ENCODE results near the gene ATG7. TPM values are rescaled to one million over a fixed set of nuclear protein-coding genes. Genes with fewer than 3 reads are reported as not detected.

The ATG7 gene
- total RNA-seq, 2 experiments from 2014 or later = 21.7 to 28.4 TPM

DNA sequence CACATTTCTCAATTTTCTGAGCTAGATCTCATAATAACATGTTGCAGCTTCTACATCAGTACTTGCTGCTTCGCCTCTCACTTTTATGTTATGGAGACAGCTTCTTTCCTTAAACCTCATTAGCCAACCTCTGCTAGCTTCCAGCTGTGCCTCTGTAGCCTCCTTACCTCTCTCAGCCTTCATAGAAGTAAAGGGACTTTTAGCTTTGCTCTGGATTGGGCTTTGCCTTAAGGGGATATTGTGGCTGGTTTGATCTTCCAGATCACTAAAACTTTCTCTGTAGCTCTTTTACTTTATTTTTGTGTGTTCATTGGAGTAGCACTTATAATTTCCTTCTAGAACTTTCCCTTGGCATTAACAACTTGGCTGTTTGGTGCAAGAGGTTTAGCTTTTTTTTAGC is 150.1 kb downstream of the ATG7 start:
- intact Hi-C loops (cut with micrococcal nuclease; ENCODE audit: unreplicated experiment) = no loop called here
- no peaks in the 10 kb centered on the region for H3K9me2 ChIP-seq (ENCODE audit: insufficient read depth, low read length)
- no peaks in the 10 kb centered on the region for H3K79me2 ChIP-seq (ENCODE audit: insufficient read depth, low read depth, low read length)
- H3K4me1 ChIP-seq (ENCODE audit: insufficient read depth, low read length, poor library complexity, severe bottlenecking) = no peaks in the 10 kb centered on the region
- TF ChIP-seq EZH2phosphoT487 (IDR thresholded peaks at IDR 0.05; ENCODE audit: borderline replicate concordance, low read depth, low read length) = no peak
- TF ChIP-seq, protein P1, sequence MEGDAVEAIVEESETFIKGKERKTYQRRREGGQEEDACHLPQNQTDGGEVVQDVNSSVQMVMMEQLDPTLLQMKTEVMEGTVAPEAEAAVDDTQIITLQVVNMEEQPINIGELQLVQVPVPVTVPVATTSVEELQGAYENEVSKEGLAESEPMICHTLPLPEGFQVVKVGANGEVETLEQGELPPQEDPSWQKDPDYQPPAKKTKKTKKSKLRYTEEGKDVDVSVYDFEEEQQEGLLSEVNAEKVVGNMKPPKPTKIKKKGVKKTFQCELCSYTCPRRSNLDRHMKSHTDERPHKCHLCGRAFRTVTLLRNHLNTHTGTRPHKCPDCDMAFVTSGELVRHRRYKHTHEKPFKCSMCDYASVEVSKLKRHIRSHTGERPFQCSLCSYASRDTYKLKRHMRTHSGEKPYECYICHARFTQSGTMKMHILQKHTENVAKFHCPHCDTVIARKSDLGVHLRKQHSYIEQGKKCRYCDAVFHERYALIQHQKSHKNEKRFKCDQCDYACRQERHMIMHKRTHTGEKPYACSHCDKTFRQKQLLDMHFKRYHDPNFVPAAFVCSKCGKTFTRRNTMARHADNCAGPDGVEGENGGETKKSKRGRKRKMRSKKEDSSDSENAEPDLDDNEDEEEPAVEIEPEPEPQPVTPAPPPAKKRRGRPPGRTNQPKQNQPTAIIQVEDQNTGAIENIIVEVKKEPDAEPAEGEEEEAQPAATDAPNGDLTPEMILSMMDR (conservative IDR thresholded peaks at IDR 0.05; ENCODE audit: low read length) = no peak
- no peaks in the 10 kb centered on the region for H4K20me1 ChIP-seq (ENCODE audit: insufficient read depth, low read length)
- H3K4me3 ChIP-seq (ENCODE audit: low read depth, low read length, poor library complexity, severe bottlenecking) = no peak overlapping the region
- H2AFZ ChIP-seq (ENCODE audit: low read length) = no peak overlapping the region
- ChIA-PET CTCF (ENCODE audit: unreplicated experiment) (interaction anchor here (0.8 kb wide), 1 partner anchor 10 kb away, joined by 4 read pairs; no protein-coding TSS in a partner anchor), POLR2A (interaction anchor here (0.6 to 1.2 kb wide), 3 partner anchors 10 to 302 kb away, joined by 3 to 6 read pairs (median 4); no protein-coding TSS in a partner anchor)
- no peaks in the 10 kb centered on the region for H3K36me3 ChIP-seq (ENCODE audit: insufficient read depth, low read length)
- no peaks in the 10 kb centered on the region for H3K9me3 ChIP-seq (ENCODE audit: low read length)
- H3K4me2 ChIP-seq (ENCODE audit: low read length) = no peak overlapping the region
- no peak overlapping the region for H3K27ac ChIP-seq (ENCODE audit: low read depth, low read length, poor library complexity, severe bottlenecking)
- BruUV-seq (replicated peaks) = no TSS peak
- DNase-seq (ENCODE audit: low spot score) = no peak

DNA sequence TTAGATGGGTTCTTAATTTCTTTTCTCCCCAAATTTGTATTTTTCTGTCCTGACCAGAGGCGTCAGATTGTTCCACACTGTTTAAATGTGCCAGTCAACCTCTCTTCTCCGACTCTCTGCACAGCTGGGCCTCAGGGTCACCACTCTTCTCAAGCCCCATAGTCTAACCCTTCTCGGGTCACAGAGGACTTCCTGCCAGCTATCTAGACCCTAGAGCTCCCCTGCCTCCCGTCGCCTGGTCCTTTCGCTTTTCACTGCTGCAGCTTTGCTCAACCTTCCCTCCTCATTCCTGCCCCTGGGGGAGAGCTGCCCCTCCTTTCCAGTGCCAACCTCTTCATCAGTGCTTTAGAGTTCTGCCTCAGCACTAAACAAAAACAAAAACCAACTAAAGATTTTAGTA is 151.7 kb downstream of the ATG7 start:
- Histone ChIP-seq H4K20me1 (ENCODE audit: insufficient read depth, low read length) (no peaks in the 10 kb centered on the region), H3K4me1 (ENCODE audit: insufficient read depth, low read length, poor library complexity, severe bottlenecking) (no peaks in the 10 kb centered on the region), H3K27ac (ENCODE audit: low read depth, low read length, poor library complexity, severe bottlenecking) (no peak overlapping the region), H3K36me3 (ENCODE audit: insufficient read depth, low read length) (no peaks in the 10 kb centered on the region), H3K9me3 (ENCODE audit: low read length) (no peaks in the 10 kb centered on the region), H3K4me2 (ENCODE audit: low read length) (no peak overlapping the region), H2AFZ (ENCODE audit: low read length) (no peak overlapping the region), H3K9me2 (ENCODE audit: insufficient read depth, low read length) (no peaks in the 10 kb centered on the region), H3K79me2 (ENCODE audit: insufficient read depth, low read depth, low read length) (no peaks in the 10 kb centered on the region), H3K4me3 (ENCODE audit: low read depth, low read length, poor library complexity, severe bottlenecking) (no peak overlapping the region)
- no TSS peak for BruUV-seq (replicated peaks)
- ChIA-PET CTCF (ENCODE audit: unreplicated experiment) (no interaction called here), POLR2A (no interaction called here)
- no peak for TF ChIP-seq EZH2phosphoT487 (IDR thresholded peaks at IDR 0.05; ENCODE audit: borderline replicate concordance, low read depth, low read length)
- TF ChIP-seq, protein P1 (conservative IDR thresholded peaks at IDR 0.05; ENCODE audit: low read length) = no peak
- no peak for DNase-seq (ENCODE audit: low spot score)
- intact Hi-C loops (cut with micrococcal nuclease; ENCODE audit: unreplicated experiment) = no loop called here

DNA sequence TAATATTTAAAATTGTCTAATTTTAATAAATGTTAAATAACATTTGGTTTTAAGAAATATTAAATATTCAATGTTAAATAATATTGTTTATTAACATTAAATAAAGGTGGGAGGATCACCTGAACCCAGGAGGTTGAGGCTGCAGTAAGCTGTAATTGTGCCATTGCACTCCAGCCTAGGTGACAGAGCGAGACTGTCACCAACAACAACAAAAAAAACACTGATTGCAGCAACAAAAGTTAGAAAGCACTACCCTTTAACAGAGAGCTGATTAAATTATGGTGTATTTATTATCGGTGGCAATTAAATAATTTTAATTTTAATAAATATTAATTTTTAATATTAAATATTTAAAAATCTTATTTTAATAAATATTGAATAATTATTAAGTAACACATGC is 152.1 kb downstream of the ATG7 start:
- CTCF ChIA-PET (ENCODE audit: unreplicated experiment) = no interaction called here

More for the DNA sequence above, 152.1 kb downstream of the ATG7 start:
- POLR2A ChIA-PET = no interaction called here
- no peaks in the 10 kb centered on the region for H3K9me3 ChIP-seq (ENCODE audit: low read length)
- H3K4me1 ChIP-seq (ENCODE audit: insufficient read depth, low read length, poor library complexity, severe bottlenecking) = no peaks in the 10 kb centered on the region
- no TSS peak for BruUV-seq (replicated peaks)
- no peak overlapping the region for H3K4me3 ChIP-seq (ENCODE audit: low read depth, low read length, poor library complexity, severe bottlenecking)
- intact Hi-C loops (cut with micrococcal nuclease; ENCODE audit: unreplicated experiment) = no loop called here
- H4K20me1 ChIP-seq (ENCODE audit: insufficient read depth, low read length) = no peaks in the 10 kb centered on the region
- TF ChIP-seq, protein P1 (conservative IDR thresholded peaks at IDR 0.05; ENCODE audit: low read length) = no peak
- TF ChIP-seq EZH2phosphoT487 (IDR thresholded peaks at IDR 0.05; ENCODE audit: borderline replicate concordance, low read depth, low read length) = no peak
- DNase-seq (ENCODE audit: low spot score) = no peak
- H3K4me2 ChIP-seq (ENCODE audit: low read length) = no peak overlapping the region
- no peak overlapping the region for H3K27ac ChIP-seq (ENCODE audit: low read depth, low read length, poor library complexity, severe bottlenecking)
- H3K9me2 ChIP-seq (ENCODE audit: insufficient read depth, low read length) = no peaks in the 10 kb centered on the region
- H3K79me2 ChIP-seq (ENCODE audit: insufficient read depth, low read depth, low read length) = no peaks in the 10 kb centered on the region
- H2AFZ ChIP-seq (ENCODE audit: low read length) = no peak overlapping the region
- H3K36me3 ChIP-seq (ENCODE audit: insufficient read depth, low read length) = no peaks in the 10 kb centered on the region

All from OCI-LY7 (cell line).